Duodenal mucosa (tissue), 2 donors: ENCODE results near the gene AQP1.

Experiments used
- H3K27ac ChIP-seq: one replicate; pipeline ENCODE4 v1.7.0; 2013; ENCODE audit warnings: low read depth, low read length
- H3K27me3 ChIP-seq, 2 donors: one replicate each; pipeline ENCODE4 v1.7.0; 2013; ENCODE audit warnings: low read length in 2 of 2, control low read depth in 1 of 2; ENCODE audit not compliant: insufficient read depth in 2 of 2, control insufficient read depth in 1 of 2
- H3K36me3 ChIP-seq, 2 donors: one replicate each; pipeline ENCODE4 v1.7.0; 2013; ENCODE audit warnings: low read length in 2 of 2, control low read depth in 1 of 2; ENCODE audit not compliant: insufficient read depth in 2 of 2, control insufficient read depth in 1 of 2
- H3K4me1 ChIP-seq, 2 donors: one replicate each; pipeline ENCODE4 v1.7.0; 2013; ENCODE audit warnings: low read length in 2 of 2, control low read depth in 1 of 2; ENCODE audit not compliant: insufficient read depth in 2 of 2, control insufficient read depth in 1 of 2
- H3K4me3 ChIP-seq, 2 donors: one replicate each; pipeline ENCODE4 v1.7.0; 2013; ENCODE audit warnings: low read length in 2 of 2, low read depth in 1 of 2
- H3K9ac ChIP-seq, 2 donors: one replicate each; pipeline ENCODE4 v1.7.0; 2013; ENCODE audit warnings: low read length in 2 of 2, low read depth in 1 of 2
- H3K9me3 ChIP-seq, 2 donors: one replicate each; pipeline ENCODE4 v1.7.0; 2013; ENCODE audit warnings: low read length in 2 of 2, control low read depth in 1 of 2; ENCODE audit not compliant: control insufficient read depth in 1 of 2

AQP1 gene

GRCh38 chr7:30871655-30872054, 40.0 kb upstream of the AQP1 start:
- Histone ChIP-seq H3K9me3 (no peaks in the 10 kb centered on the region), H3K9ac (no peak overlapping the region), H3K36me3 (peaks cover 0 to 7% of the 10 kb centered on the region in 2 donors), H3K4me3 (no peak overlapping the region), H3K27ac (no peak overlapping the region), H3K4me1 (peaks cover 5 to 9% of the 10 kb centered on the region in 2 donors), H3K27me3 (no peaks in the 10 kb centered on the region)

GRCh38 chr7:30873207-30873606, 38.4 kb upstream of the AQP1 start:
- no peaks in the 10 kb centered on the region for H3K27me3 ChIP-seq
- H3K9ac ChIP-seq = no peak overlapping the region
- no peaks in the 10 kb centered on the region for H3K9me3 ChIP-seq
- no peak overlapping the region for H3K27ac ChIP-seq
- H3K4me1 ChIP-seq = no peaks in the 10 kb centered on the region
- H3K36me3 ChIP-seq = peaks cover 0 to 7% of the 10 kb centered on the region in 2 donors
- H3K4me3 ChIP-seq = no peak overlapping the region

GRCh38 chr7:30873656-30874055, 38.0 kb upstream of the AQP1 start:
- H3K27me3 ChIP-seq = no peaks in the 10 kb centered on the region
- H3K9ac ChIP-seq = no peak overlapping the region
- no peak overlapping the region for H3K27ac ChIP-seq
- H3K4me1 ChIP-seq = no peaks in the 10 kb centered on the region
- no peaks in the 10 kb centered on the region for H3K9me3 ChIP-seq
- H3K4me3 ChIP-seq = no peak overlapping the region
- H3K36me3 ChIP-seq = peaks cover 0 to 7% of the 10 kb centered on the region in 2 donors

GRCh38 chr7:30874656-30875302, 36.9 kb upstream of the AQP1 start:
- H3K27ac ChIP-seq = no peak overlapping the region

GRCh38 chr7:30877015-30877769, 34.5 kb upstream of the AQP1 start:
- H3K27ac ChIP-seq = no peak overlapping the region
- H3K36me3 ChIP-seq = peaks cover 0 to 7% of the 10 kb centered on the region in 2 donors
- no peak overlapping the region for H3K4me3 ChIP-seq
- no peaks in the 10 kb centered on the region for H3K27me3 ChIP-seq
- H3K4me1 ChIP-seq = peaks cover 8 to 9% of the 10 kb centered on the region in 2 donors
- H3K9me3 ChIP-seq = no peaks in the 10 kb centered on the region
- no peak overlapping the region for H3K9ac ChIP-seq

More at GRCh38 chr7:30874656-30875302, 36.9 kb upstream of the AQP1 start:
- Histone ChIP-seq H3K4me3 (no peak overlapping the region), H3K4me1 (peaks cover under 1 to 4% of the 10 kb centered on the region in 2 donors), H3K9ac (no peak overlapping the region), H3K27me3 (no peaks in the 10 kb centered on the region), H3K36me3 (peaks cover 0 to 7% of the 10 kb centered on the region in 2 donors), H3K9me3 (no peaks in the 10 kb centered on the region)

- Histone ChIP-seq H3K4me3 (no peak overlapping the region), H3K36me3 (peaks cover 0 to 7% of the 10 kb centered on the region in 2 donors), H3K27ac (no peak overlapping the region)
These were observed 33.7 kb upstream of the AQP1 start for GRCh38 chr7:30877993-30878392.

GRCh38 chr7:30879139-30880124, 32.2 kb upstream of the AQP1 start:
- no peaks in the 10 kb centered on the region for H3K9me3 ChIP-seq
- no peak overlapping the region for H3K4me3 ChIP-seq
- no peak overlapping the region for H3K27ac ChIP-seq
- H3K36me3 ChIP-seq = no peaks in the 10 kb centered on the region
- H3K9ac ChIP-seq = no peak overlapping the region
- no peaks in the 10 kb centered on the region for H3K27me3 ChIP-seq
- peaks cover 8 to 9% of the 10 kb centered on the region in 2 donors for H3K4me1 ChIP-seq

More at GRCh38 chr7:30877993-30878392, 33.7 kb upstream of the AQP1 start:
- H3K27me3 ChIP-seq = no peaks in the 10 kb centered on the region
- no peaks in the 10 kb centered on the region for H3K9me3 ChIP-seq
- H3K9ac ChIP-seq = no peak overlapping the region
- H3K4me1 ChIP-seq = peaks cover 8 to 9% of the 10 kb centered on the region in 2 donors

- Histone ChIP-seq H3K27ac (no peak overlapping the region), H3K4me3 (no peak overlapping the region), H3K27me3 (no peaks in the 10 kb centered on the region), H3K9me3 (no peaks in the 10 kb centered on the region), H3K36me3 (no peaks in the 10 kb centered on the region), H3K4me1 (peaks cover 8 to 9% of the 10 kb centered on the region in 2 donors), H3K9ac (no peak overlapping the region)
These were observed 31.4 kb upstream of the AQP1 start for GRCh38 chr7:30880125-30880720.

GRCh38 chr7:30880941-30881340, 30.7 kb upstream of the AQP1 start:
- H3K9ac ChIP-seq = no peak overlapping the region
- H3K27ac ChIP-seq = no peak overlapping the region
- no peaks in the 10 kb centered on the region for H3K9me3 ChIP-seq
- H3K4me1 ChIP-seq = peaks cover 8 to 9% of the 10 kb centered on the region in 2 donors
- H3K36me3 ChIP-seq = no peaks in the 10 kb centered on the region
- H3K4me3 ChIP-seq = no peak overlapping the region
- H3K27me3 ChIP-seq = no peaks in the 10 kb centered on the region
